Fibroblast of lung (primary cell): ENCODE measurements around the gene ADCYAP1R1. TPM values are rescaled to one million over a fixed set of nuclear protein-coding genes. Genes with fewer than 3 reads are reported as not detected.

Experiments
- DNase-seq, 2 donors: peaks; one replicate each; pipeline versions ENCODE4 v3.0.0 to v3.0.0-alpha.2; 2010; ENCODE audit warnings: low read depth in 2 of 2
- H2AFZ ChIP-seq: 2 replicates; pipeline ENCODE4 v1.5.1; 2012; ENCODE audit warnings: low read length, control low read depth, inconsistent platforms
- H3K27ac ChIP-seq: 2 replicates; pipeline ENCODE4 v1.5.1; 2011; ENCODE audit warnings: low read length, control low read depth; ENCODE audit not compliant: insufficient read depth
- H3K27me3 ChIP-seq: 2 replicates; pipeline ENCODE4 v1.5.1; 2011; ENCODE audit warnings: mild to moderate bottlenecking, low read length; ENCODE audit not compliant: control insufficient read depth, insufficient read depth
- H3K36me3 ChIP-seq: 2 replicates; pipeline ENCODE4 v1.5.1; 2011; ENCODE audit warnings: low read length; ENCODE audit not compliant: control insufficient read depth, insufficient read depth
- H3K4me1 ChIP-seq: 2 replicates; pipeline ENCODE4 v1.5.1; 2011; ENCODE audit warnings: low read length; ENCODE audit not compliant: control insufficient read depth, insufficient read depth; ENCODE audit errors: extremely low read depth
- H3K4me2 ChIP-seq: 2 replicates; pipeline ENCODE4 v1.5.1; 2011; ENCODE audit warnings: low read length, control low read depth; ENCODE audit not compliant: insufficient read depth; ENCODE audit errors: extremely low read depth
- H3K4me3 ChIP-seq, 4 experiments: fragments of 200-600 bp in 1 of 4; sonication (generic) in 1 of 4; replicated peaks in 1 of 4; 2 replicates each; pipeline ENCODE4 v1.5.1; 2011 to 2016; ENCODE audit warnings: low read length in 4 of 4, low read depth in 3 of 4, mild to moderate bottlenecking in 3 of 4, control low read depth in 2 of 4, inconsistent platforms in 1 of 4, mixed read lengths in 1 of 4; ENCODE audit not compliant: insufficient read depth in 1 of 4; ENCODE audit errors: control extremely low read depth in 1 of 4
- H3K79me2 ChIP-seq: 2 replicates; pipeline ENCODE4 v1.5.1; 2012; ENCODE audit warnings: mild to moderate bottlenecking, low read length, inconsistent platforms; ENCODE audit not compliant: control insufficient read depth, insufficient read depth
- H3K9ac ChIP-seq: 2 replicates; pipeline ENCODE4 v1.5.1; 2011; ENCODE audit warnings: mild to moderate bottlenecking, low read length, control low read depth; ENCODE audit not compliant: insufficient read depth
- H3K9me3 ChIP-seq: 2 replicates; pipeline ENCODE4 v1.5.1; 2012; ENCODE audit warnings: low read depth, low read length; ENCODE audit not compliant: control insufficient read depth, insufficient read depth
- H4K20me1 ChIP-seq: 2 replicates; pipeline ENCODE4 v1.5.1; 2011; ENCODE audit warnings: low read length; ENCODE audit not compliant: control insufficient read depth, insufficient read depth; ENCODE audit errors: extremely low read depth
- CTCF ChIP-seq, 2 donors: IDR thresholded peaks in 1 of 2; conservative IDR thresholded peaks in 1 of 2; 1 replicate in 1 of 2; 2 replicates in 1 of 2; pipeline ENCODE4 v1.5.1; 2011 to 2012; ENCODE audit warnings: low read length in 2 of 2, control low read depth in 1 of 2, inconsistent platforms in 1 of 2, low read depth in 1 of 2, mild to moderate bottlenecking in 1 of 2
- EZH2 ChIP-seq: IDR thresholded peaks from 2 replicates; pipeline ENCODE4 v1.5.1; 2012; ENCODE audit warnings: low read length, control low read depth, mild to moderate bottlenecking; ENCODE audit errors: missing control alignments
- polyA plus RNA-seq, 2 donors: library from polyadenylated mRNA; depleted of rRNA in 1 of 2; stranded (reverse) in 1 of 2; unstranded in 1 of 2; fragments of >200 nt; gene quantifications; 2 replicates each; pipeline ENCODE4 v1.2.1, GENCODE V29; 2011 to 2012; ENCODE audit warnings: missing spikeins in 1 of 2
- total RNA-seq: library from RNA; depleted of rRNA; stranded (reverse); fragments of >200 nt; gene quantifications from 2 replicates; pipeline ENCODE4 v1.2.1, GENCODE V29; 2014

Gene ADCYAP1R1
- total and polyA plus RNA-seq, 2 donors (not counting 1 experiment from before 2014, with no cell fraction given): not detected

- no peak overlapping the region for H3K9ac ChIP-seq
- H3K27me3 ChIP-seq: no peaks in the 10 kb centered on the region
- no peaks in the 10 kb centered on the region for H3K4me1 ChIP-seq
- no peaks in the 10 kb centered on the region for H3K79me2 ChIP-seq
- H3K9me3 ChIP-seq: no peaks in the 10 kb centered on the region
- H3K27ac ChIP-seq: no peak overlapping the region
- H3K4me3 ChIP-seq: no peak overlapping the region
- no peak for DNase-seq
- H3K4me2 ChIP-seq: no peak overlapping the region
- no peaks in the 10 kb centered on the region for H4K20me1 ChIP-seq
- no peak for TF ChIP-seq CTCF (conservative IDR thresholded peaks at IDR 0.05 in 1 of 2, IDR thresholded peaks at IDR 0.05 in 1 of 2; ENCODE audit: low read depth in 1 of 2, low read length in 2 of 2)
- TF ChIP-seq EZH2: no peak
- no peaks in the 10 kb centered on the region for H3K36me3 ChIP-seq
- no peak overlapping the region for H2AFZ ChIP-seq
Observed at GRCh38 chr7:31079824-31080511, 27.9 kb downstream of the ADCYAP1R1 start.

GRCh38 chr7:31080763-31081162 is 28.7 kb downstream of the ADCYAP1R1 start:
- H4K20me1 ChIP-seq: no peaks in the 10 kb centered on the region
- H3K36me3 ChIP-seq: no peaks in the 10 kb centered on the region
- H3K4me1 ChIP-seq: no peaks in the 10 kb centered on the region
- no peak overlapping the region for H3K9ac ChIP-seq
- H3K27me3 ChIP-seq: no peaks in the 10 kb centered on the region
- H2AFZ ChIP-seq: no peak overlapping the region
- DNase-seq: no peak
- no peak overlapping the region for H3K4me2 ChIP-seq
- H3K9me3 ChIP-seq: no peaks in the 10 kb centered on the region
- H3K4me3 ChIP-seq: no peak overlapping the region
- H3K79me2 ChIP-seq: no peaks in the 10 kb centered on the region
- H3K27ac ChIP-seq: no peak overlapping the region
- TF ChIP-seq CTCF (conservative IDR thresholded peaks at IDR 0.05 in 1 of 2, IDR thresholded peaks at IDR 0.05 in 1 of 2; ENCODE audit: low read depth in 1 of 2, low read length in 2 of 2): no peak
- no peak for TF ChIP-seq EZH2

GRCh38 chr7:31082017-31082416 is 29.9 kb downstream of the ADCYAP1R1 start:
- no peak overlapping the region for H3K4me3 ChIP-seq
- no peaks in the 10 kb centered on the region for H3K36me3 ChIP-seq
- no peak overlapping the region for H3K9ac ChIP-seq
- H3K4me1 ChIP-seq: no peaks in the 10 kb centered on the region
- TF ChIP-seq CTCF (conservative IDR thresholded peaks at IDR 0.05 in 1 of 2, IDR thresholded peaks at IDR 0.05 in 1 of 2; ENCODE audit: low read depth in 1 of 2, low read length in 2 of 2) (no peak), EZH2 (no peak)
- H2AFZ ChIP-seq: no peak overlapping the region
- H3K27me3 ChIP-seq: no peaks in the 10 kb centered on the region
- H3K79me2 ChIP-seq: no peaks in the 10 kb centered on the region
- H3K9me3 ChIP-seq: no peaks in the 10 kb centered on the region
- H4K20me1 ChIP-seq: no peaks in the 10 kb centered on the region
- no peak overlapping the region for H3K4me2 ChIP-seq
- H3K27ac ChIP-seq: no peak overlapping the region
- no peak for DNase-seq
